22Rv1 (cell line): Measurements from ENCODE around the gene NOVA1.

Experiments used
- H3K27ac ChIP-seq: fragments of 450-650 bp; 2 replicates; pipeline ENCODE4 v1.5.1; 2017
- CTCF ChIP-seq: fragments of 450-650 bp; IDR thresholded peaks from 2 replicates; pipeline ENCODE4 v1.5.1; 2017; ENCODE audit warnings: mild to moderate bottlenecking
- ZFX ChIP-seq: fragments of 450-650 bp; IDR thresholded peaks from 2 replicates; pipeline ENCODE4 v1.6.1; 2017; ENCODE audit warnings: antibody characterized with exemption, borderline replicate concordance

NOVA1 gene

GRCh38 chr14:26621364-26621763 lies 23.5 kb upstream of the NOVA1 start:
- no peak overlapping the region for H3K27ac ChIP-seq
- TF ChIP-seq ZFX: no peak
- TF ChIP-seq CTCF: no peak

- no peak overlapping the region for H3K27ac ChIP-seq
These were observed 13.4 kb upstream of the NOVA1 start for GRCh38 chr14:26611259-26611658.

GRCh38 chr14:26606729-26607312 lies 9.0 kb upstream of the NOVA1 start:
- no peak for TF ChIP-seq ZFX
- TF ChIP-seq CTCF: no peak

More at GRCh38 chr14:26611259-26611658, 13.4 kb upstream of the NOVA1 start:
- no peak for TF ChIP-seq ZFX
- no peak for TF ChIP-seq CTCF

GRCh38 chr14:26605602-26606001 lies 7.8 kb upstream of the NOVA1 start:
- H3K27ac ChIP-seq: no peak overlapping the region
- TF ChIP-seq ZFX (no peak), CTCF (no peak)

More at GRCh38 chr14:26606729-26607312, 9.0 kb upstream of the NOVA1 start:
- H3K27ac ChIP-seq: no peak overlapping the region

GRCh38 chr14:26602902-26603301 lies 5.1 kb upstream of the NOVA1 start:
- H3K27ac ChIP-seq: no peak overlapping the region
- TF ChIP-seq CTCF (no peak), ZFX (no peak)

- H3K27ac ChIP-seq: no peak overlapping the region
- TF ChIP-seq CTCF: no peak
- no peak for TF ChIP-seq ZFX
These were observed 4.0 kb upstream of the NOVA1 start for GRCh38 chr14:26601856-26602255.

- TF ChIP-seq ZFX (no peak), CTCF (no peak)
These were observed 1.5 kb upstream of the NOVA1 start for GRCh38 chr14:26599291-26599690.

More at GRCh38 chr14:26599291-26599690, 1.5 kb upstream of the NOVA1 start:
- no peak overlapping the region for H3K27ac ChIP-seq
